ENCODE data around the gene CACNA1G.

- TF ChIP-seq CTCF (IDR thresholded peaks at IDR 0.05; ENCODE audit: low read depth, low read length) (no peak), POLR2A (IDR thresholded peaks at IDR 0.05; ENCODE audit: extremely low read depth, insufficient read length) (no peak), MYC (IDR thresholded peaks at IDR 0.05; ENCODE audit: low read depth, low read length) (no peak)
- TF ChIP-seq, protein P1, sequence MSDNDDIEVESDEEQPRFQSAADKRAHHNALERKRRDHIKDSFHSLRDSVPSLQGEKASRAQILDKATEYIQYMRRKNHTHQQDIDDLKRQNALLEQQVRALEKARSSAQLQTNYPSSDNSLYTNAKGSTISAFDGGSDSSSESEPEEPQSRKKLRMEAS (IDR thresholded peaks at IDR 0.05; ENCODE audit: low read depth, low read length), result no peak
These were observed 39.0 kb upstream of the CACNA1G start for GRCh38 chr17:50521514-50521913.
